HG03460 (cell line): ENCODE measurements around the gene PRUNE1.

ENCODE experiments used
- ATAC-seq: cut with Tn5 transposase; IDR thresholded peaks from one replicate; pipeline ENCODE4 v1.9.1; 2021; ENCODE audit not compliant: unreplicated experiment

PRUNE1 gene

GRCh38 chr1:151005729-151006319 lies 2.4 kb upstream of the PRUNE1 start:
- ATAC-seq, result no peak

- ATAC-seq, result no peak
Observed at GRCh38 chr1:151006327-151007052, 1.8 kb upstream of the PRUNE1 start, which contains the start of gene MINDY1. Gene MINDY1, minus strand, starts transcription at chr1:151006902. Its CDS starts 4,285 bp downstream, at chr1:151002617.

- no peak for ATAC-seq
Observed at GRCh38 chr1:151007853-151008243, 401 bp upstream of the PRUNE1 start.

- ATAC-seq, result no peak
Observed at GRCh38 chr1:151009206-151009587, 948 bp downstream of the PRUNE1 start.

GRCh38 chr1:151009674-151010345 lies 1.6 kb downstream of the PRUNE1 start:
- ATAC-seq, result no peak

GRCh38 chr1:151010346-151010726 lies 2.1 kb downstream of the PRUNE1 start:
- ATAC-seq, result no peak

- ATAC-seq, result no peak
Observed at GRCh38 chr1:151011154-151011850, 3.1 kb downstream of the PRUNE1 start.

GRCh38 chr1:151012684-151013471 lies 4.6 kb downstream of the PRUNE1 start:
- ATAC-seq, result no peak

- no peak for ATAC-seq
Observed at GRCh38 chr1:151013518-151013917, 5.3 kb downstream of the PRUNE1 start.

GRCh38 chr1:151024540-151025146 lies 16.4 kb downstream of the PRUNE1 start:
- no peak for ATAC-seq

- ATAC-seq, result no peak
Observed at GRCh38 chr1:151026460-151026859, 18.2 kb downstream of the PRUNE1 start.

GRCh38 chr1:151032164-151032563 lies 23.9 kb downstream of the PRUNE1 start:
- no peak for ATAC-seq

- ATAC-seq, result no peak
Observed at GRCh38 chr1:151035167-151035566, 26.9 kb downstream of the PRUNE1 start.

- ATAC-seq, result no peak
Observed at GRCh38 chr1:151036356-151036755, 28.1 kb downstream of the PRUNE1 start, which contains the start of gene BNIPL. Gene BNIPL, plus strand, starts transcription at chr1:151036586. Its CDS starts 140 bp downstream, at chr1:151036726.

- no peak for ATAC-seq
Observed at GRCh38 chr1:151037032-151037431, 28.8 kb downstream of the PRUNE1 start.

- no peak for ATAC-seq
Observed at GRCh38 chr1:151039521-151039920, 31.3 kb downstream of the PRUNE1 start.

GRCh38 chr1:151043163-151043562 lies 34.9 kb downstream of the PRUNE1 start:
- no peak for ATAC-seq

- ATAC-seq, result peak; percentile 45
Observed at GRCh38 chr1:151047591-151047924, 39.3 kb downstream of the PRUNE1 start, which contains the start of gene C1orf56. Gene C1orf56, plus strand, starts transcription at chr1:151047751. Its CDS starts 97 bp downstream, at chr1:151047848.

- ATAC-seq, result peak; percentile 49
Observed at GRCh38 chr1:151047925-151048644, 39.8 kb downstream of the PRUNE1 start.

- ATAC-seq, result no peak
Observed at GRCh38 chr1:151048645-151049032, 40.4 kb downstream of the PRUNE1 start.
